ENCODE measurements around the gene IMMP2L. TPM values are rescaled to one million over a fixed set of nuclear protein-coding genes. Genes with fewer than 3 reads are reported as not detected.

IMMP2L gene
- polyA plus RNA-seq, 1 of the 3 experiments (the other 2 are of a cell fraction), result 10.7 TPM

DNA sequence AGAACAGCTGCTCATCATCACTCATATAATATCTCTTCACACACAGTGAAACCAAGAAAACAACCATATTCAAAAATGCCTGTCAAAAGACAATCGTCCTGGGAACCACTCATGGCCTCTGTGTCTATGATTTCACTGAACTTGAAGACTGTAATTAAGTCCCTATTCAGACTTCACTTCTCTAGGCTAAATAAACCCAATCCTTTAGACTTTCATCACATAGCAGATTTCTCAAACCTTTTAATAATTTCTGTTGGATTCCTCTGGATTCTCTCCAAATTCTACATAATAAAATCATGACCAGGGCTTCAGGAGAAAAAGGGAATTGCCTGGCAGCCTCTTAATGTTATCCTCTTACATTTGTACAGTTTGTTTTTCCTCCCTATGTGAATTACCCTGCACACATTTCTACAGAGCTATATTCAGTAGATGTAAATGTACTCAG is 270.2 kb downstream of the IMMP2L start (continued):
- TF ChIP-seq, protein P1, sequence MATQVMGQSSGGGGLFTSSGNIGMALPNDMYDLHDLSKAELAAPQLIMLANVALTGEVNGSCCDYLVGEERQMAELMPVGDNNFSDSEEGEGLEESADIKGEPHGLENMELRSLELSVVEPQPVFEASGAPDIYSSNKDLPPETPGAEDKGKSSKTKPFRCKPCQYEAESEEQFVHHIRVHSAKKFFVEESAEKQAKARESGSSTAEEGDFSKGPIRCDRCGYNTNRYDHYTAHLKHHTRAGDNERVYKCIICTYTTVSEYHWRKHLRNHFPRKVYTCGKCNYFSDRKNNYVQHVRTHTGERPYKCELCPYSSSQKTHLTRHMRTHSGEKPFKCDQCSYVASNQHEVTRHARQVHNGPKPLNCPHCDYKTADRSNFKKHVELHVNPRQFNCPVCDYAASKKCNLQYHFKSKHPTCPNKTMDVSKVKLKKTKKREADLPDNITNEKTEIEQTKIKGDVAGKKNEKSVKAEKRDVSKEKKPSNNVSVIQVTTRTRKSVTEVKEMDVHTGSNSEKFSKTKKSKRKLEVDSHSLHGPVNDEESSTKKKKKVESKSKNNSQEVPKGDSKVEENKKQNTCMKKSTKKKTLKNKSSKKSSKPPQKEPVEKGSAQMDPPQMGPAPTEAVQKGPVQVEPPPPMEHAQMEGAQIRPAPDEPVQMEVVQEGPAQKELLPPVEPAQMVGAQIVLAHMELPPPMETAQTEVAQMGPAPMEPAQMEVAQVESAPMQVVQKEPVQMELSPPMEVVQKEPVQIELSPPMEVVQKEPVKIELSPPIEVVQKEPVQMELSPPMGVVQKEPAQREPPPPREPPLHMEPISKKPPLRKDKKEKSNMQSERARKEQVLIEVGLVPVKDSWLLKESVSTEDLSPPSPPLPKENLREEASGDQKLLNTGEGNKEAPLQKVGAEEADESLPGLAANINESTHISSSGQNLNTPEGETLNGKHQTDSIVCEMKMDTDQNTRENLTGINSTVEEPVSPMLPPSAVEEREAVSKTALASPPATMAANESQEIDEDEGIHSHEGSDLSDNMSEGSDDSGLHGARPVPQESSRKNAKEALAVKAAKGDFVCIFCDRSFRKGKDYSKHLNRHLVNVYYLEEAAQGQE (IDR thresholded peaks at IDR 0.05; ENCODE audit: low read depth, low read length), result no peak
- TF ChIP-seq FOXM1 (IDR thresholded peaks at IDR 0.05; ENCODE audit: low read depth), result no peak

DNA sequence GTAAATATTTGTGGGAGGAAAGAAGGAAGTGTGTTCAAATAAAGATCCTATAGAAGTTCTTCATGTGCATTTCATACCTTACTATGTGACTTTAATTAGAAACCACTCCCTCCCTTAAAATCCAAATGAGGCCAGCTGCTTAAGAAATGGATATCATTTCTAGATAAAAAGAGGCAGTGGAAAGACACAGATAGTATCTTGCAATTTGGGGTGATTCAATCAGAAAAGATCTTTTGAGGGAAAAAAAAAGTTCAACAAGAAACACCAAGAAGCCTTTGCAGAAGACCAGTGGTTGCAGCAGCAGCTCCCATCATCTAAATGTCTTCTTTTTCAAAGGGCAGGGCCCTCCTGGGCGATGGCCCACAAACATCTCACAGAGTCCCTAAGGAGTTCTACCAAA is 271.3 kb downstream of the IMMP2L start:
- CTCF ChIA-PET, result no interaction called here
- H3K79me2 ChIP-seq (ENCODE audit: insufficient read depth), result no peaks in the 10 kb centered on the region
- no peak overlapping the region for H3K4me3 ChIP-seq (ENCODE audit: low read depth in 2 of 2, low read length in 1 of 2)
- no peaks in the 10 kb centered on the region; the same call in 1 of the 2 replicates for H3K9me3 ChIP-seq
- 95% methylated on average over 1 of the region's 1 CpG for WGBS (ENCODE audit: low lambda C conversion rate)
- peak overlapping the region in 1 of 2 experiments; percentile 76; a peak in 2 of 4 replicates for H3K27ac ChIP-seq (ENCODE audit: low read depth in 2 of 2, low read length in 1 of 2)
- no peak overlapping the region for H2AFZ ChIP-seq (ENCODE audit: low read depth)
- no peaks in the 10 kb centered on the region for H3K27me3 ChIP-seq (ENCODE audit: insufficient read depth)
- POLR2A ChIA-PET, result no interaction called here
- no peak for DNase-seq
- no peaks in the 10 kb centered on the region for H3K9me2 ChIP-seq
- no peak for TF ChIP-seq JUND (IDR thresholded peaks at IDR 0.05)
- H4K20me1 ChIP-seq (ENCODE audit: insufficient read depth), result no peaks in the 10 kb centered on the region
- H3K36me3 ChIP-seq (replicated peaks in 1 of 2; ENCODE audit: control insufficient read depth in 1 of 2, insufficient read depth in 2 of 2, low read length in 1 of 2), result no peaks in the 10 kb centered on the region
- no peak overlapping the region for H3K9ac ChIP-seq
- peak overlapping the region; percentile 12; the same call in 1 of the 2 replicates for H3K4me2 ChIP-seq
- no peaks in the 10 kb centered on the region for H3F3A ChIP-seq (replicated peaks; ENCODE audit: insufficient read depth)
- H3K4me1 ChIP-seq (ENCODE audit: control insufficient read depth in 1 of 2, insufficient read depth in 2 of 2, low read depth in 1 of 2, low read length in 1 of 2), result peaks cover 18 to 23% of the 10 kb centered on the region in 2 experiments; a peak in 3 of 4 replicates

DNA sequence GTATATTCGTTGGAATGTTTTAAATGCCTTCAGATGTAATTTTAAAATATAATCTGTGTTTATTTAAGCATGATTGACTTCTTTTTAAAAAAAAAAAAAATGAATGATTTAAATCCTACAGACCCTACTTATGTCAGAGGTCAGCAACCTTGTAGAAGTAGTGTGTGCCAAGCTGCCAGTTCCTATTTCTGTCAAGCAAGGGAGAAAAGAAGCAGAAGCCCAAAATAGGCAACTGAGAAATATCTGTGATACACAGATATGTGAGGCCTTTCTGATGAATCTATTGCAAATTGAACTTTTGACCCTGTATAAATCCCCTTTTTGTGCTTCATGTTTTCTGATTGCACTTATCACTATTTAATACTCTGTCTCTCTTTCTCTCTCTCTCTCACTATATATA is 271.9 kb downstream of the IMMP2L start:
- ChIA-PET POLR2A (no interaction called here), CTCF (no interaction called here)
- Histone ChIP-seq H3K79me2 (ENCODE audit: insufficient read depth) (no peaks in the 10 kb centered on the region), H3K4me3 (ENCODE audit: low read depth in 2 of 2, low read length in 1 of 2) (no peak overlapping the region), H3K4me1 (ENCODE audit: control insufficient read depth in 1 of 2, insufficient read depth in 2 of 2, low read depth in 1 of 2, low read length in 1 of 2) (peaks cover 18 to 23% of the 10 kb centered on the region in 2 experiments; a peak in 3 of 4 replicates), H3K36me3 (replicated peaks in 1 of 2; ENCODE audit: control insufficient read depth in 1 of 2, insufficient read depth in 2 of 2, low read length in 1 of 2) (no peaks in the 10 kb centered on the region), H3F3A (replicated peaks; ENCODE audit: insufficient read depth) (no peaks in the 10 kb centered on the region), H3K9ac (no peak overlapping the region), H3K9me2 (no peaks in the 10 kb centered on the region), H3K4me2 (peak overlapping the region; percentile 12), H3K27me3 (ENCODE audit: insufficient read depth) (no peaks in the 10 kb centered on the region), H2AFZ (ENCODE audit: low read depth) (no peak overlapping the region), H3K27ac (ENCODE audit: low read depth in 2 of 2, low read length in 1 of 2) (peak overlapping the region in 1 of 2 experiments; percentile 76; a peak in 2 of 4 replicates), H3K9me3 (no peaks in the 10 kb centered on the region; the same call in 1 of the 2 replicates), H4K20me1 (ENCODE audit: insufficient read depth) (no peaks in the 10 kb centered on the region)
- 25% methylated on average over 1 of the region's 1 CpG for WGBS (ENCODE audit: low lambda C conversion rate)
- DNase-seq, result peak; percentile 34
- no peak for TF ChIP-seq YY1 (IDR thresholded peaks at IDR 0.05; ENCODE audit: low read depth)
- TF ChIP-seq NFIC (IDR thresholded peaks at IDR 0.05; ENCODE audit: borderline replicate concordance), result peak; percentile 95
- TF ChIP-seq, protein P2, sequence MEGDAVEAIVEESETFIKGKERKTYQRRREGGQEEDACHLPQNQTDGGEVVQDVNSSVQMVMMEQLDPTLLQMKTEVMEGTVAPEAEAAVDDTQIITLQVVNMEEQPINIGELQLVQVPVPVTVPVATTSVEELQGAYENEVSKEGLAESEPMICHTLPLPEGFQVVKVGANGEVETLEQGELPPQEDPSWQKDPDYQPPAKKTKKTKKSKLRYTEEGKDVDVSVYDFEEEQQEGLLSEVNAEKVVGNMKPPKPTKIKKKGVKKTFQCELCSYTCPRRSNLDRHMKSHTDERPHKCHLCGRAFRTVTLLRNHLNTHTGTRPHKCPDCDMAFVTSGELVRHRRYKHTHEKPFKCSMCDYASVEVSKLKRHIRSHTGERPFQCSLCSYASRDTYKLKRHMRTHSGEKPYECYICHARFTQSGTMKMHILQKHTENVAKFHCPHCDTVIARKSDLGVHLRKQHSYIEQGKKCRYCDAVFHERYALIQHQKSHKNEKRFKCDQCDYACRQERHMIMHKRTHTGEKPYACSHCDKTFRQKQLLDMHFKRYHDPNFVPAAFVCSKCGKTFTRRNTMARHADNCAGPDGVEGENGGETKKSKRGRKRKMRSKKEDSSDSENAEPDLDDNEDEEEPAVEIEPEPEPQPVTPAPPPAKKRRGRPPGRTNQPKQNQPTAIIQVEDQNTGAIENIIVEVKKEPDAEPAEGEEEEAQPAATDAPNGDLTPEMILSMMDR (IDR thresholded peaks at IDR 0.05), result no peak
- TF ChIP-seq, protein P3, sequence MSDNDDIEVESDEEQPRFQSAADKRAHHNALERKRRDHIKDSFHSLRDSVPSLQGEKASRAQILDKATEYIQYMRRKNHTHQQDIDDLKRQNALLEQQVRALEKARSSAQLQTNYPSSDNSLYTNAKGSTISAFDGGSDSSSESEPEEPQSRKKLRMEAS (IDR thresholded peaks at IDR 0.05; ENCODE audit: low read depth), result no peak
- TF ChIP-seq POLR2AphosphoS5 (IDR thresholded peaks at IDR 0.05; ENCODE audit: low read depth, low read length), result peak; percentile 86
- peak; percentile 76 for TF ChIP-seq JUND (IDR thresholded peaks at IDR 0.05)
- TF ChIP-seq, protein P4, sequence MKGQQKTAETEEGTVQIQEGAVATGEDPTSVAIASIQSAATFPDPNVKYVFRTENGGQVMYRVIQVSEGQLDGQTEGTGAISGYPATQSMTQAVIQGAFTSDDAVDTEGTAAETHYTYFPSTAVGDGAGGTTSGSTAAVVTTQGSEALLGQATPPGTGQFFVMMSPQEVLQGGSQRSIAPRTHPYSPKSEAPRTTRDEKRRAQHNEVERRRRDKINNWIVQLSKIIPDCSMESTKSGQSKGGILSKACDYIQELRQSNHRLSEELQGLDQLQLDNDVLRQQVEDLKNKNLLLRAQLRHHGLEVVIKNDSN (IDR thresholded peaks at IDR 0.05; ENCODE audit: borderline replicate concordance, low read depth), result no peak
- no peak for TF ChIP-seq SIN3A (IDR thresholded peaks at IDR 0.05; ENCODE audit: borderline replicate concordance, low read depth, low read length)
- TF ChIP-seq EZH2phosphoT487 (IDR thresholded peaks at IDR 0.05; ENCODE audit: borderline replicate concordance, low read depth), result no peak
- TF ChIP-seq RCOR1 (IDR thresholded peaks at IDR 0.05; ENCODE audit: low read length), result peak; percentile 88
- TF ChIP-seq ELF1 (IDR thresholded peaks at IDR 0.05), result no peak
- 0 out of 2 replicates have a peak, but pooled peaks have one; percentile 13 for TF ChIP-seq RAD21 (IDR thresholded peaks at IDR 0.05; ENCODE audit: low read length)
- no peak for TF ChIP-seq GABPA (IDR thresholded peaks at IDR 0.05; ENCODE audit: low read depth)
- peak; percentile 72 for TF ChIP-seq CHD2 (IDR thresholded peaks at IDR 0.05; ENCODE audit: low read length, partially characterized antibody)
- TF ChIP-seq GATA2 (CRISPR knock-in tag; IDR thresholded peaks at IDR 0.05), result peak; percentile 75
- TF ChIP-seq FOXJ3 (CRISPR knock-in tag; IDR thresholded peaks at IDR 0.05), result no peak
- no peak for TF ChIP-seq MXI1 (IDR thresholded peaks at IDR 0.05; ENCODE audit: low read depth, low read length)
- TF ChIP-seq, protein P5, sequence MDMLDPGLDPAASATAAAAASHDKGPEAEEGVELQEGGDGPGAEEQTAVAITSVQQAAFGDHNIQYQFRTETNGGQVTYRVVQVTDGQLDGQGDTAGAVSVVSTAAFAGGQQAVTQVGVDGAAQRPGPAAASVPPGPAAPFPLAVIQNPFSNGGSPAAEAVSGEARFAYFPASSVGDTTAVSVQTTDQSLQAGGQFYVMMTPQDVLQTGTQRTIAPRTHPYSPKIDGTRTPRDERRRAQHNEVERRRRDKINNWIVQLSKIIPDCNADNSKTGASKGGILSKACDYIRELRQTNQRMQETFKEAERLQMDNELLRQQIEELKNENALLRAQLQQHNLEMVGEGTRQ (IDR thresholded peaks at IDR 0.05; ENCODE audit: borderline replicate concordance, low read depth, low read length), result no peak

Measured in SK-N-SH (cell line).